ENCODE data around the gene FOXP1. TPM values are rescaled to one million over a fixed set of nuclear protein-coding genes. Genes with fewer than 3 reads are reported as not detected.

Gene FOXP1
- total RNA-seq, 4 donors from 2014 or later: 86.4 to 107 (median 93.8) TPM

GRCh38 chr3:71087143-71088018, 496.1 kb downstream of the FOXP1 start:
- no peak overlapping the region for H3K4me3 ChIP-seq
- H3K9me3 ChIP-seq: no peaks in the 10 kb centered on the region
- H3K4me1 ChIP-seq: peaks cover 0 to 19% (median 0%) of the 10 kb centered on the region in 4 donors
- TF ChIP-seq EP300 (IDR thresholded peaks at IDR 0.05) (no peak), CTCF (IDR thresholded peaks at IDR 0.05) (no peak), POLR2A (IDR thresholded peaks at IDR 0.05) (no peak)
- H3K27me3 ChIP-seq: no peaks in the 10 kb centered on the region
- WGBS, 2 donors: 87 to 89% methylated on average over 9 of the region's 9 CpGs
- DNase-seq (ENCODE audit: low spot score in 2 of 2): no peak
- H3K27ac ChIP-seq: no peak overlapping the region
- no peaks in the 10 kb centered on the region for H3K36me3 ChIP-seq

GRCh38 chr3:71086777-71087142, 496.8 kb downstream of the FOXP1 start:
- Histone ChIP-seq H3K27me3 (no peaks in the 10 kb centered on the region), H3K4me1 (peaks cover 0 to 19% (median 0%) of the 10 kb centered on the region in 4 donors), H3K4me3 (no peak overlapping the region), H3K27ac (no peak overlapping the region), H3K36me3 (no peaks in the 10 kb centered on the region), H3K9me3 (no peaks in the 10 kb centered on the region)
- DNase-seq (ENCODE audit: low spot score in 2 of 2): no peak
- WGBS, 2 donors: 91 to 93% methylated on average over 4 of the region's 4 CpGs
- TF ChIP-seq CTCF (IDR thresholded peaks at IDR 0.05): no peak
- TF ChIP-seq POLR2A (IDR thresholded peaks at IDR 0.05): no peak
- TF ChIP-seq EP300 (IDR thresholded peaks at IDR 0.05): no peak

- no peaks in the 10 kb centered on the region for H3K36me3 ChIP-seq
- H3K27me3 ChIP-seq: no peaks in the 10 kb centered on the region
- TF ChIP-seq CTCF (IDR thresholded peaks at IDR 0.05) (no peak), POLR2A (IDR thresholded peaks at IDR 0.05) (no peak), EP300 (IDR thresholded peaks at IDR 0.05) (no peak)
- H3K4me1 ChIP-seq: peaks cover 0 to 23% (median 0%) of the 10 kb centered on the region in 4 donors
- H3K4me3 ChIP-seq: no peak overlapping the region
- H3K9me3 ChIP-seq: no peaks in the 10 kb centered on the region
- no peak overlapping the region for H3K27ac ChIP-seq
- WGBS, 2 donors: 94 to 97% methylated on average over 3 of the region's 3 CpGs
- no peak for DNase-seq (ENCODE audit: low spot score in 2 of 2)
Measured at GRCh38 chr3:71083726-71084131, 499.8 kb downstream of the FOXP1 start.

- Histone ChIP-seq H3K4me3 (no peak overlapping the region), H3K4me1 (peaks cover 0 to 15% (median 0%) of the 10 kb centered on the region in 4 donors), H3K9me3 (no peaks in the 10 kb centered on the region), H3K36me3 (no peaks in the 10 kb centered on the region), H3K27ac (no peak overlapping the region), H3K27me3 (no peaks in the 10 kb centered on the region)
- DNase-seq (ENCODE audit: low spot score in 2 of 2): no peak
- TF ChIP-seq CTCF (IDR thresholded peaks at IDR 0.05): no peak
- 92 to 94% methylated on average over 5 of the region's 5 CpGs for WGBS, 2 donors
Measured at GRCh38 chr3:71082833-71083232, 500.7 kb downstream of the FOXP1 start.

- no peak overlapping the region for H3K27ac ChIP-seq
- DNase-seq (ENCODE audit: low spot score in 2 of 2): no peak
- 94 to 98% methylated on average over 4 of the region's 4 CpGs for WGBS, 2 donors
- H3K27me3 ChIP-seq: no peaks in the 10 kb centered on the region
- no peak for TF ChIP-seq CTCF (IDR thresholded peaks at IDR 0.05)
- no peaks in the 10 kb centered on the region for H3K36me3 ChIP-seq
- H3K4me3 ChIP-seq: no peak overlapping the region
- peaks cover 0 to 18% (median 4%) of the 10 kb centered on the region in 4 donors for H3K4me1 ChIP-seq
- no peaks in the 10 kb centered on the region for H3K9me3 ChIP-seq
Measured at GRCh38 chr3:71080517-71081083, 502.9 kb downstream of the FOXP1 start.
